Stimulated activated CD8-positive, alpha-beta memory T cell treated with anti-CD3 and anti-CD28 coated beads, Interleukin-15, amount 100 ng/mL, for 48 hours (primary cell): ENCODE measurements around the gene C16orf86.
A peak's percentile ranks its signal among the peaks of the same experiment; 100 is the strongest.

Experiments
- DNase-seq, 2 donors: peaks; one replicate each; pipeline ENCODE4 v3.0.0-alpha.2; 2020; ENCODE audit warnings: low read depth in 2 of 2

Gene C16orf86

DNA sequence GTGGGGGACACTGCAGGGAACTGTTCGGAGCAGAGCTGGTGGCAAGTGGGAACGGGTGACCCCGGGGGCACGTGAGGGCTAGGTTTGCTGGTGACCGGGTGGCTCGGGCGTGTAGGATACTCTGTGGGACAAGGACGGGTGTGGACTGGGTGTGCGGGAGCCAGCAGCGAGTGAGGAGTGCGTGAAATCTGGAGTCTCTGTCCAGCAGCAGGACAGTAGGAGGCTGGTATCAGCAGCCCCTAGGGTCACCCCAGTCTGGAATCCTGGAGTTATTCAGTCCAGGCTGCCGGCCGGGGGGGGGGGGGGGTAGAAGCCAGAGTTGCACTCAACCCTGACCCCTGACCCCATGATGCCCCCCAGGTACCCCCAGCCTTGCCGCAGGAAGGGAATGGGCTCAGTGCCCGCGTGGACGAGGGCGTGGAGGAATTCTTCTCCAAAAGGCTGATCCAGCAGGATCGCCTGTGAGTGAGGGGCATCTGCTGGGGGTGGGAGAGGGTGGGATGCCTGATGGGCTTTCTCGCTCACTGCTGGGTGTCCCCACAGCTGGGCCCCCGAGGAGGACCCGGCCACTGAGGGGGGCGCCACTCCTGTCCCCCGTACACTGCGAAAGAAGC is 12.7 kb upstream of the C16orf86 start:
- no peak for DNase-seq

DNA sequence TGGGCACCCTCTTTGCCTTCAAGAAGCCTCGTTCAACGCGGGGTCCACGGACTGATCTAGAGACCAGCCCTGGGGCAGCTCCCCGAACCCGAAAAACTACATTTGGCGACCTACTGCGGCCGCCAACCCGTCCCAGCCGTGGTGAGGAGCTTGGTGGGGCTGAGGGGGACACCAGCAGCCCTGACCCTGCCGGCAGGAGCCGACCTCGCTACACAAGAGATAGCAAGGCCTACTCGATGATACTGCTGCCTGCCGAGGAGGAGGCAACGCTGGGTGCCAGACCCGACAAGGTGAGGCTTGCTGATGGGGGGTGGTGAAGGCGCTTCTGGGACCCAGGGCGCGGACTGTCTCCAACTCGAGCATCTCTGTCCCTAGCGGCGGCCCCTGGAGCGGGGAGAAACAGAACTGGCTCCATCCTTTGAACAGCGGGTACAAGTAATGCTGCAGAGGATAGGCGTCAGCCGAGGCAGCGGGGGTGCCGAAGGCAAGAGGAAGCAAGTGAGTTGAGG is 12.2 kb upstream of the C16orf86 start:
- DNase-seq = no peak

DNA sequence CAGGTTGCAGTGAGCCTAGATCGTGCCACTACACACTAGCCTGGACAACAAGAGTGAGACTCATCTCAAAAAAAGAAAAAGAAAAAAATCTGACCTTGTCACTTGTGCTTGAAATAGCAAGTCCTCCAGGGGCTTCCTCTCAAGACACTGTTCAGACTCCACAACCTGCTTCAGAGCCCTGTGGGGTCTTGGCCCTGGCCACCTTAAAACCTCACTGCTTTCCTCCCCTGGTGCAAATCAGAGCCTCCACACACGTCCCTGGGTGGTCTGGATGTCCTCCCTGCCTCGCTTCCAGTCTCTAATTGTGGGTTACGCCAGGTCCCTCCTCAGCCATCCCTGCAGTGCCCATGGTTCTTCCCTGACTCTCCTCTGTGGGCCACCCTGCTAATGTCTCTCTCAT is 11.3 kb upstream of the C16orf86 start:
- DNase-seq = no peak

- DNase-seq = no peak
These were observed 10.1 kb upstream of the C16orf86 start for GRCh38 chr16:67656344-67657016.

GRCh38 chr16:67657017-67657608 is 9.5 kb upstream of the C16orf86 start:
- no peak for DNase-seq

DNA sequence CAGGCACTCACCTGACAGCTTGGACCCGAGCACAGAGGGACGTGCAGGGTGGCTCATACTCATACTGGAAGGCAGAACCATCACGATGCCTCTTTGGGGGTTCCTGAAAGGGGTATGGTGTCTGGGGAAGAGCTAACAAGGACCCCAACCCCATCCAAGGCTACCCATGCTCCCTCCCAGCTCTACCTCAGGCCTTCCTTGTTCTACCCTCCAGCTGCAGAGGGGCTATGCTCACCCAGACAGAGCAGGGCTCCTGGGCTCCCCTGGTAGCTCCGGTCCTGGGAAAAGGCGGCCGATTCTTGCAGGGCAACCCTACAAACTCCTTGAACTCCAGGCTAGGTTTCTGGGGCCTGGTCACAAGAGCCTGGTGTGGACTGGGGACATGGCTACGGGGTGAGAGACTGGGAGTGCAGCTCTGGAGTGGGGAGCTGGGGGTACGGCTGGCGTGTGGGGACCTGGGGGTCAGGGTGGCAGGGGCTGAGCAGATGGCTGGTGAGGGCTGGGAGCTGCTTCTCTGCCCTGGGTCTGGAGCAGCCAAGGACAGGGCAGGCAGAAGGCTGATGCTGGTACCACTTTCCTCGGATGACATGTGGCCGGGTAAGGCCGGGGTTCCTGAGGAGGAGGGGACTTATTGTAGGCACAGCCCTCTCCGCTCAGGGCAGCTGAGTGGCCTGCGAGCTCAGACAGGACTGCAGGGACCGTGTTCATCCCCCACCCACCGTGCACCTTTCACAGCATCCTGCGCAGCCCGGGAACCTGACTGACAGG is 8.7 kb upstream of the C16orf86 start:
- no peak for DNase-seq

DNA sequence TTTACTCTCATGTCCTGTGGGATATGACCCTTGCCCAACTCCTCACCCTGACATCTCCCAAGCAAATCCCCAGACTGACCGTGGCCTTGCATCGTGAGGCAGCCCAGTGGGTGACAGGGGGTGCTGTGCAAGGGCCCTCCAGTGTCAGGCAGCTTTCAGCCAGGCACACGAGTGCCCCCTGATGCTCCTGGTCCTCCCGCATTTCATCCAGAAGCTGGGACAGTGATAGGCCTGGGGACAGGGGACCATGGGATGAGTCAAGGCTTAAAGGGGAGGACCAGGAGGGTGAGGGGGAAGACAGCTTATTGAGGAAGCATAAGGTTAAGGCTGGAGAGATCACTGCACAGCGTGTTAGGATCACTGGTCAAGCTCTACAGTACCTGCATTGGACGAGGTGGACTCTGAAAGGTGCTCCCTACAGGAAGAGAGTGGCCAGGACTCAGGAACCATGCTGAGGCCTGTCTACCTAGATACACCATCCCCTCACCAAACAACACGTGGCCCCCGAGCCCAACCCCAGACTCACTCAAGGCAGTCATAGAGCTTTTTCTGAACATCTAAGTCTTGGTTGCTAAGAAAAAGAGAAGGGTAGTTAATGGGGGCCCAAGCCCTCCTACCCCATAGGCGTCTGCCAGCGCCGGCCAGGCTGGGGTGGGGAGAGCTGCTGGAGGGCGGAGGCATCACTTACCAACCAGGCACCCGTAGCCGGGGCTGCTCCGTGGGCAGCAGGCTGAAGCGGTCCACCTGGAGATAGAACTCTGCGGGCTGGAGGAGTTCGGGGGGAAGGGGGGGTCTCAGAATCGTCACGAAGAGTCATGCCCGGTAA is 7.6 kb upstream of the C16orf86 start:
- DNase-seq = no peak

- DNase-seq = peak; percentile 90
These were observed 6.7 kb upstream of the C16orf86 start, which contains the start of gene ACD for GRCh38 chr16:67659675-67660563. Gene ACD (minus strand): TSS chr16:67660260. CDS start chr16:67660220, 40 bp downstream.

DNA sequence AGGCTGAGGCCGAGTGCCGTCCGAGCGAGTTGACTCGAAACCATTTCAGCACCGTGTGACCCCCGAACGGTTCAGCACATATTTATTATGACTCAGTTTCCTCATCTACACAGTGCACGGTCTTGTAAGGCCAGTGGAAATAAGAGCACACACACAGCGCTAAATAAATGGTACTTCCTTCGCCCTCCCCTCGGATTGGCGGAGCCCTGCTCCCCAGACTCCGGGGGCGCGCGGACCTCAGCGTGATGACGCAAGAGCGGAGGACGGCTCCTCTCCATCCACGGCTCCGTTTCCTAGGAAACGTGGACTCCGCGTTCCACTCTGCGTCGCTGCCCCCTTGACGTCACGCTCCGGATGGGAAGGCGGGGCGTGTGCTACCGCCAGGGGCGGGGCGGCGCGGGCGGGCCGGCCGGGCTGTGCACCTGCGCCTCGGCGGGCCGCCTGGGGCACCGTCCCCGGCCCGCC is 6.0 kb upstream of the C16orf86 start, which contains the start of gene PARD6A:
PARD6A (plus strand) TSS at position 397 of the 465 bp plus-strand sequence. CDS start 79 bp downstream, outside the sequence.
- peak; percentile 94 to 95 for DNase-seq

GRCh38 chr16:67661101-67661761 is 5.4 kb upstream of the C16orf86 start:
- DNase-seq = no peak

DNA sequence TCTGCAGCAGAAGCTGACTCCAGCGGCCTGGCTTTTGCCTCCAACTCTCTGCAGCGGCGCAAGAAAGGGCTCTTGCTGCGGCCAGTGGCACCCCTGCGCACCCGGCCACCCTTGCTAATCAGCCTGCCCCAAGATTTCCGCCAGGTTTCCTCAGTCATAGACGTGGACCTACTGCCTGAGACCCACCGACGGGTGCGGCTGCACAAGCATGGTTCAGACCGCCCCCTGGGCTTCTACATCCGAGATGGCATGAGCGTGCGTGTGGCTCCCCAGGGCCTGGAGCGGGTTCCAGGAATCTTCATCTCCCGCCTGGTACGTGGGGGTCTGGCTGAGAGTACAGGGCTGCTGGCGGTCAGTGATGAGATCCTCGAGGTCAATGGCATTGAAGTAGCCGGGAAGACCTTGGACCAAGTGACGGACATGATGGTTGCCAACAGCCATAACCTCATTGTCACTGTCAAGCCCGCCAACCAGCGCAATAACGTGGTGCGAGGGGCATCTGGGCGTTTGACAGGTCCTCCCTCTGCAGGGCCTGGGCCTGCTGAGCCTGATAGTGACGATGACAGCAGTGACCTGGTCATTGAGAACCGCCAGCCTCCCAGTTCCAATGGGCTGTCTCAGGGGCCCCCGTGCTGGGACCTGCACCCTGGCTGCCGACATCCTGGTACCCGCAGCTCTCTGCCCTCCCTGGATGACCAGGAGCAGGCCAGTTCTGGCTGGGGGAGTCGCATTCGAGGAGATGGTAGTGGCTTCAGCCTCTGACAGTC is 4.5 kb upstream of the C16orf86 start:
- no peak for DNase-seq

- DNase-seq = no peak
These were observed 4.0 kb upstream of the C16orf86 start for GRCh38 chr16:67662653-67663010.

DNA sequence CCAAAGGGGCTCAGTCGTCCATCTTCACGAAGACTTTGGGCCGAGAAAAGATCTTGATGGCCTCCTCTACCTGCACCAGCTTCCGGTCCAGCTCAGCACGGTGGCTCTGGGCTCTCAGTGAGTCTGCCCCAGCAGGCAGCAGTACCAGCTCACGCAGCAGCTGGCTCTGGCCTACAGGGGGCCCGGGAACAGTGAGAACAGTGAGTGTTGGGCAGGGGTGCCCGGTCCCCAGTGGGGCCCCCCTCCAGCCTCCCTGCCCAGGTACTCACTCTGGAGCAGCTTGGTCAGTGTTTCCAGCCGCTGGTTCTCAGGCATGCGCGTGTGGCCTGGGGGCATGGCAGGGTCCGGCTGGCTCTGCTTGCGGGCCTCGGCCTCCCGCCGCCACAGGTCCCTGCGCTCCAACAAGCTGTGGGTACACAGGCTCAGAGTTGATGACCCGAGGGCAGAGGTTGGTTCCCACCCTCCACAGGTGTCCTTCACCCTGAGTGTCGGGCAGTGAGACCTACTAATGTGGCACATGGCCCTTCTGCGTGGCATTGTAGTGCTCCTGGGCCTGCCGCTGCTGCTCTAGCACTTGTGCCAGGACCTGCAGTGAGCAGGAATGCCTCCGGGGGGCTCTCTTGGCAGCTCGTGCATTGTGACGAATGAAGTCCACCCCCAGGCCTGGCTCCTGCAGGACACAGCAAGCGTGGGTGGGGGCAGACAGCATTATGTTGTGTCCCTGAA is 3.3 kb upstream of the C16orf86 start:
- no peak for DNase-seq

- no peak for DNase-seq
These were observed 2.8 kb upstream of the C16orf86 start for GRCh38 chr16:67663877-67664222.

- DNase-seq = no peak
These were observed 2.4 kb upstream of the C16orf86 start for GRCh38 chr16:67664258-67664657.

- no peak for DNase-seq
These were observed 1.7 kb upstream of the C16orf86 start for GRCh38 chr16:67664871-67665270.

GRCh38 chr16:67665598-67665997 is 1.0 kb upstream of the C16orf86 start:
- DNase-seq = no peak

GRCh38 chr16:67666032-67666551 is 522 bp upstream of the C16orf86 start:
- no peak for DNase-seq
